ENCODE data around the gene LIMA1.

DNA sequence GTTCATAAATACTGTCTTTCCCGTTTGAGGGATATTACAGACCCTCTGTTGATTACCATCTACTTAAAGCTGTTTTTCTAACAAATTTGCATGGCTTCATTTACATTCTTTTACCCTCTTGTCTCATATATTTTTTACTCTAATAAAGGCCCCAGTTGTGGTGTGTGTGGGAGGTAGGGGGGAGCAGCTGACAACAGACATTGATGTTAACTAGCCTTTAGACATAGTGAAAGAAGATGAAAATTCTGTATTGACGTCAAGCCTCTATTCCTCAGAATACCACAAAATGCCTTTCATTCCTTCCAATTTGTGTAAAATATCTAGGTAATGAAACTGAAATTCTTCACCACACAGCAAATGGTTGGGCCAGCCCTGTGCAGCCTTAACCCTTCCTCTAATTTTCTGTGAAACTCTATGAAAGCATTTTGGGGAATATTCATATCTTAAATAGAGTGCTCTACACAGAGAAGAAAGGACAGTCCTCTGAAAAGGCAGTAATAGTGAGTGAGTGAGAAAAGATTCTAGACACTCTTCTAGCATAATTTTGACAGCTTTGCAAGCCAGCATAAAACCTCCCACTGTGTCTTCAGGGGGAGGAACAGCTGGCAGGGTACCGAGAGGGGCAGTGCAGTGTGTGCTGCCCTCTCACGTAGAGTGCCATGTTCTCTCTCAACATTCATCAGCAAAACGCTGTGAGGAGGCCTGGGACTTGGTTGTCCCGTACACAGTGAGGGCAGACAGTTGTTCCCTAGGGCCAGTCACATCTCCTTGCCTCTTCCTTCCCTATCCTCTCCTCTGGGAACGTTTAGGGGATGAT is 96.0 kb downstream of the LIMA1 start:
- TF ChIP-seq, protein P1, sequence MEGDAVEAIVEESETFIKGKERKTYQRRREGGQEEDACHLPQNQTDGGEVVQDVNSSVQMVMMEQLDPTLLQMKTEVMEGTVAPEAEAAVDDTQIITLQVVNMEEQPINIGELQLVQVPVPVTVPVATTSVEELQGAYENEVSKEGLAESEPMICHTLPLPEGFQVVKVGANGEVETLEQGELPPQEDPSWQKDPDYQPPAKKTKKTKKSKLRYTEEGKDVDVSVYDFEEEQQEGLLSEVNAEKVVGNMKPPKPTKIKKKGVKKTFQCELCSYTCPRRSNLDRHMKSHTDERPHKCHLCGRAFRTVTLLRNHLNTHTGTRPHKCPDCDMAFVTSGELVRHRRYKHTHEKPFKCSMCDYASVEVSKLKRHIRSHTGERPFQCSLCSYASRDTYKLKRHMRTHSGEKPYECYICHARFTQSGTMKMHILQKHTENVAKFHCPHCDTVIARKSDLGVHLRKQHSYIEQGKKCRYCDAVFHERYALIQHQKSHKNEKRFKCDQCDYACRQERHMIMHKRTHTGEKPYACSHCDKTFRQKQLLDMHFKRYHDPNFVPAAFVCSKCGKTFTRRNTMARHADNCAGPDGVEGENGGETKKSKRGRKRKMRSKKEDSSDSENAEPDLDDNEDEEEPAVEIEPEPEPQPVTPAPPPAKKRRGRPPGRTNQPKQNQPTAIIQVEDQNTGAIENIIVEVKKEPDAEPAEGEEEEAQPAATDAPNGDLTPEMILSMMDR (IDR thresholded peaks at IDR 0.05; ENCODE audit: low read length): no peak
- TF ChIP-seq EZH2 (optimal IDR thresholded peaks at IDR 0.05; ENCODE audit: low read depth, low read length) (no peak), EZH2phosphoT487 (IDR thresholded peaks at IDR 0.05; ENCODE audit: low read length) (no peak)

Measured in MM.1S (cell line).